Measurements from ENCODE around the gene MED13.
"Not testable (repeated sequence)": the region's sequence is repeated elsewhere in the genome, so short reads cannot be mapped to it uniquely, and the experiment has no call there.

MED13 gene

DNA sequence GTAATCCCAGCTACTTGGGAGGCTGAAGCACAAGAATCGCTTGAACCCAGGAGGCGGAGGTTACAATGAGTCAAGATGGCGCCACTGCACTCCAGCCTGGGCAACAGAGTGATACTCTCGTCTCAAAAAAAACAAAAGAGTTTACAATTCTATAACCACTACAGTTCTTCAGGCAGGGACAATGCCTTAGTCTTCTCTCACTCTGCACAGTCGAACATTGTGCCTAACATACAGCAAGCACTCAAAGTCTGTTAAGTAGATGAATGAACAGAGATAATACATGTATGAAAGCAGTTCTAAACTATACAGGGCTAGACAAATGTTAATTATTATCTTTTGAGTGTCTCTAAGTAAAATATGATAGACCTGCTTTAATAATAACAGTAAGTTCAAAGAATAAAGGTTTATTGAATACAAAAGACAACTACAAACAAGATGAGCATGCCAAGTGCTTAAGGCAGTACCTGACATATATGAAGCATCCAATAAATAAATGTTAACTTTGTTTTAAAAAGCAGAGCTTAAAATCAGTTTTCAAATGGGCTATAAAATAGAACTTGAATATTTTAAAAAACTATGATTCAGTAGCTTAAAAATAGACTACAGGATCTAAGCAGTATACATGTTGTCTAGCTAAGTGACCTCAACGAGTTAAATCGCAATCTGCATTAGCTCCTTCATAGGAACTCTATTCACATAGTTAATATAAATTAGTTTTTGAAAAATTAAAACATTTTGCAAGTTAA lies 156.6 kb downstream of the MED13 start:
- DNase-seq (ENCODE audit: low spot score) = no peak

DNA sequence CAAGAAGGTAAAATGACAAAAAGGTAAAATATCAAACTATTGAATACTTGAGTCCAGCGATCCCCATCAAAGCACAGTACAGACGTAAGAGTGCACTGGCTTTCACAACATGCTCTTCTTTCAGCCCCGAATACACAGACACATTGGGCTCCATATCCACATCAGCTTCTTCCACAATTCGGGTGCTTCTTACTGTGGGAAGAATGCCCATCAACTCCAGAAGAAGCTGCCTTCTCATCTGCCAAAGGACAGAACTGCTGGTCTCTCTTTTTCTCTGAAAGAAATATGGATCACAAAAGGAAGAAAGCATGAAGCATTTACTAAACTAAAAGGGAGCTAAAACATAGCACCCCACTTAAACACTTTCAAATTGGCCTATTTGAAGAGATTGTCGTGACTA lies 157.7 kb downstream of the MED13 start:
- no peak for DNase-seq (ENCODE audit: low spot score)

DNA sequence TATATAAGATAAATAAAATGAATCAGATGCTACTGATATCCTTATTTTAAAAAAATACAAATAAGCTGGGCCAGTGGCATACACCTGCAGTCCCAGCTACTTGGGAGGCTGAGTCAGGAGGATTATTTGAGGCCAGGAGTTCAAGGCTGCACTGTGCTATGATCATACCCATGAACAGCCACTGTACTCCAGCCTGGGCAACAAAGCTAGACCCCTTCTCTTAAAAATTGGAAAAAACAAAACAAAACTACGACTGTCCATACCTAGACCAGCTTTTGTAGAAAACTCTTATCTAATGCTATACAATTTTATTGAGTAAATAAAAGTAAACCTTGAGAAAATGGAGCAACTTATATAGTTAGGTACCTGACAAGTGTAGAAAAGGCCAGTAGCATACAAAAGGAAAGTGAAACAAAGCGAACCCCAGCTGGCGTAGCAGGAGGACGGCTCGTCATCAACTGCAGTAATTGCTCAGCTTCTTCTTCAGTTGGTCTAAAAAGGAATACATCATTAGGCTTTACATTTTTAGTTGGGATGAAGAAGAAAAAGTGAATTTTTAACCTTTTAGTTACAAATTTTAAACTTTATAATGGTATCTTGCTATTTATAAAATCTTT lies 160.9 kb downstream of the MED13 start:
- DNase-seq (ENCODE audit: low spot score) = no peak

DNA sequence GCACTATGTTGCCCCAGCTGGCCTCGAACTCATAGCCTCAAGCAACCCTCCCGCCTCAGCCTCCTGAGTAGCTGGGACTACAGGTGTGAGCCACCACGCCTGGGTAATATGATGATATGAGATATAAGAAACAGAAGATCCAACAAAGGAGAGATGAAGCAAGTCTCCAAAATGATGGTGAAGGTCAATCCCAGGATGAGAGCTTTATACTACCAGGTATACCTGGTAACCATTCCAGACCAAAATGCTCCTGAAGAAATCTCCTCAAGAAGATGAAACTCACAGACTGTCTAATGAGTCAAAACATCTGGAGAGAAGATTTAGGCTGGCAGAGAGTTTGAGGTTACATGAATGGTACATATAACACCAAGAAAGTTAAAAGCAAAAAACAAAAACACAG lies 161.8 kb downstream of the MED13 start:
- DNase-seq (ENCODE audit: low spot score) = no peak

DNA sequence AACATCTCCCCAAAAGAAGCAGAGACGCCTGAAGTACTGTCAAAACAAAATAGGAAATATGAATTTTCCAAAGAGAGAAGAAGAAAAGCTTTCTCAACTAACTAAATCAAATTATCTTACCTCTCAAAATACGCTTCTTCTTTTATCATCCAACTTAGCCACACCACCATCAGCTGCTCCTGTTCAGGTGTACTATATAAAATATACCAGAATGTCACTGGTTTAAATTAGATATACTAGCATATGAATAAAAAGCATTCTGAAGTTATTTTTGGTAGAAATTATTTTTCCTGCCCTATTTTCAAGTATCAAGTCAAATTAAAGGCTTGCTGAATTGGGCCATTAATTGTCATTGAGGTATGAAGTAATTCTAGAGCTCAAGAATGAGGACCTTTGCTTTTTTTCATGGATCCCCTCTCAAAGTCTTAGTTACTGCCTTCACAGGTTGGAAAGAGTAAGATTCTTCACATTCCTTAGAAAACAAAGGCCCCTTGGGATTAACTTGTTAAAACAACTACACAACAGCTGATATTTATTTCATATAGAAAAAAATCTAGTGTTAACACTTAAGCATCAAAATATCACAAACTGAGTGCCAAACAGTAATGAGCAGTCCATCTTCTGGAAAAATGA lies 167.4 kb downstream of the MED13 start:
- no peak for DNase-seq (ENCODE audit: low spot score)

DNA sequence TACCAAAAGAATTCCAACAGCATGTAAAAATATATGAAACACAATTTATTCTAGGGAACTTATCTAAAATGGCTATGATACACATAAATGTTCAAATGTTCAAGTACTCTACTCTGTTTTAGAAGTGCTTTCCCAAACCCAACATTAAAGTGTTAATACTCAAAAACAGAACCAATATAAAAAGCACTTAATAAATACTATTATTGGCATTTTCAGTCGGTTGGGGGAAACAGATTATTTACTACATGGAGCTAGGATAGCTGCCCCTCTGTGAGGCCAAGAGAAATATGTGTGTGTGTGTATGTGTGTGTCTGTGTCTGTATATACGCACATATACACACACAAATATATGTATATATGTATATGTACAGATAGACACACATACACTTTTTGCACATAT lies 169.7 kb downstream of the MED13 start:
- DNase-seq (ENCODE audit: low spot score) = no peak

- not testable (repeated sequence) for DNase-seq (ENCODE audit: low spot score)
Measured at GRCh38 chr17:61894310-61894709, 170.8 kb downstream of the MED13 start.
